ENCODE results near the gene JARID2.

JARID2 gene

GRCh38 chr6:15245361-15246216, at the start of gene JARID2:
Gene JARID2, plus strand, starts transcription at chr6:15246069. Its CDS starts 471 bp downstream, at chr6:15246540.
- peak; percentile 99 for DNase-seq

GRCh38 chr6:15200087-15200486, 45.8 kb upstream of the JARID2 start:
- DNase-seq: no peak

GRCh38 chr6:15205321-15205720, 40.5 kb upstream of the JARID2 start:
- no peak for DNase-seq

GRCh38 chr6:15206887-15207286, 39.0 kb upstream of the JARID2 start:
- no peak for DNase-seq

- no peak for DNase-seq
These were observed 37.9 kb upstream of the JARID2 start for GRCh38 chr6:15207923-15208322.

- no peak for DNase-seq
These were observed 31.9 kb upstream of the JARID2 start for GRCh38 chr6:15213838-15214400.

- DNase-seq: no peak
These were observed 27.5 kb upstream of the JARID2 start for GRCh38 chr6:15218401-15218800.

- DNase-seq: no peak
These were observed 25.8 kb upstream of the JARID2 start for GRCh38 chr6:15220062-15220461.

- DNase-seq: no peak
These were observed 18.0 kb upstream of the JARID2 start for GRCh38 chr6:15227827-15228318.

GRCh38 chr6:15230827-15231226, 15.0 kb upstream of the JARID2 start:
- DNase-seq: no peak

GRCh38 chr6:15232836-15233510, 12.9 kb upstream of the JARID2 start:
- DNase-seq: no peak

- DNase-seq: no peak
These were observed 11.7 kb upstream of the JARID2 start for GRCh38 chr6:15234068-15234758.

GRCh38 chr6:15239616-15240364, 6.1 kb upstream of the JARID2 start:
- DNase-seq: no peak

- no peak for DNase-seq
These were observed 3.4 kb upstream of the JARID2 start for GRCh38 chr6:15242503-15242902.

- DNase-seq: no peak
These were observed 2.8 kb upstream of the JARID2 start for GRCh38 chr6:15242937-15243614.

- DNase-seq: no peak
These were observed 1.8 kb upstream of the JARID2 start for GRCh38 chr6:15243910-15244619.

GRCh38 chr6:15244620-15245360, 1.1 kb upstream of the JARID2 start:
- peak; percentile 68 for DNase-seq

GRCh38 chr6:15246217-15246665, 372 bp downstream of the JARID2 start:
- DNase-seq: no peak

GRCh38 chr6:15246666-15247499, 1.0 kb downstream of the JARID2 start:
- DNase-seq: peak; percentile 37

Measured in stimulated activated CD4-positive, alpha-beta T cell treated with anti-CD3 and anti-CD28 coated beads, Interleukin-15, amount 100 ng/mL, for 24 hours (primary cell).